HepG2 (cell line): ENCODE data around the gene PYDC2. TPM values are rescaled to one million over a fixed set of nuclear protein-coding genes. Genes with fewer than 3 reads are reported as not detected.

Source experiments
- ATAC-seq: fragments of 200-7000 bp; cut with Tn5 transposase; 3 replicates; pipeline ENCODE4 v1.9.1; 2020; ENCODE audit warnings: mild to moderate bottlenecking, moderate library complexity
- BruUV-seq: library from RNA; stranded (reverse); fragments of 400-500 nt; replicated peaks from 2 replicates; lab custom pipeline; 2021; lab: Mats Ljungman, UMichigan
- CTCF ChIA-PET: fragments of 300-600 bp; formaldehyde crosslinking; extraction: SDS; loops from one replicate; lab custom pipeline; 2021; ENCODE audit warnings: low total read pairs, inconsistent platforms, low intra/inter-chr PET ratio; lab: Yijun Ruan, JAX
- POLR2A ChIA-PET: fragments of 350-600 bp; sonication (Branson Sonifier 250); formaldehyde crosslinking; loops from one replicate; lab custom pipeline; 2020; ENCODE audit warnings: antibody characterized with exemption, inconsistent platforms; lab: Yijun Ruan, JAX
- DNase-seq: peaks from one replicate; pipeline ENCODE4 v3.0.0-alpha.2; 2015; ENCODE audit warnings: low spot score
- FAIRE-seq: peaks from 3 replicates; lab custom pipeline; 2011; peaks lifted over from hg19 to GRCh38; lab: Jason Lieb, UNC
- H2AFZ ChIP-seq: one replicate; pipeline ENCODE4 v1.6.1; 2011; ENCODE audit warnings: low read length, inconsistent platforms
- H3K27ac ChIP-seq: fragments of 300-600 bp; 3 replicates; pipeline ENCODE4 v1.8.0; 2011; ENCODE audit warnings: mixed run types, mild to moderate bottlenecking, mixed read lengths, low read length, inconsistent platforms; ENCODE audit not compliant: insufficient read depth; ENCODE audit errors: extremely low read length
- H3K27me3 ChIP-seq, 2 experiments: fragments of 200-600 bp in 1 of 2; 2 replicates in 1 of 2; 3 replicates in 1 of 2; pipeline versions ENCODE4 v1.6.0 to v1.8.0; 2011; ENCODE audit warnings: low read length in 2 of 2, mild to moderate bottlenecking in 2 of 2, moderate library complexity in 2 of 2, inconsistent platforms in 1 of 2; ENCODE audit not compliant: insufficient read depth in 2 of 2, control insufficient read depth in 1 of 2
- H3K36me3 ChIP-seq, 2 experiments: fragments of 200-600 bp in 1 of 2; replicated peaks in 1 of 2; 2 replicates in 1 of 2; 3 replicates in 1 of 2; pipeline versions ENCODE4 v1.5.1 to v1.8.0; 2011; ENCODE audit warnings: low read length in 2 of 2, inconsistent platforms in 1 of 2; ENCODE audit not compliant: insufficient read depth in 2 of 2, control insufficient read depth in 1 of 2
- H3K4me1 ChIP-seq: 2 replicates; pipeline ENCODE4 v1.5.1; 2012; ENCODE audit warnings: low read length, inconsistent platforms; ENCODE audit not compliant: insufficient read depth
- H3K4me2 ChIP-seq: 2 replicates; pipeline ENCODE4 v1.6.0; 2011; ENCODE audit warnings: low read depth, low read length, inconsistent platforms
- H3K4me3 ChIP-seq, 3 experiments: fragments of 200-600 bp in 1 of 3; sonication (generic), shearing (Covaris generic) in 1 of 3; replicated peaks in 1 of 3; 2 replicates each; pipeline ENCODE4 v1.5.1; 2011 to 2016; ENCODE audit warnings: low read length in 3 of 3, inconsistent platforms in 2 of 3, low read depth in 2 of 3, mild to moderate bottlenecking in 2 of 3, control low read depth in 1 of 3, mixed read lengths in 1 of 3; ENCODE audit not compliant: insufficient read depth in 1 of 3
- H3K79me2 ChIP-seq: one replicate; pipeline ENCODE4 v1.6.1; 2011; ENCODE audit warnings: low read length, inconsistent platforms; ENCODE audit not compliant: insufficient read depth
- H3K9ac ChIP-seq: 2 replicates; pipeline ENCODE4 v1.6.0; 2011; ENCODE audit warnings: mild to moderate bottlenecking, low read depth, low read length, inconsistent platforms; ENCODE audit not compliant: insufficient read depth
- H3K9me3 ChIP-seq: 2 replicates; pipeline ENCODE4 v1.5.1; 2012; ENCODE audit warnings: mild to moderate bottlenecking, low read length
- H4K20me1 ChIP-seq: 2 replicates; pipeline ENCODE4 v1.6.0; 2011; ENCODE audit warnings: inconsistent platforms, mild to moderate bottlenecking, low read length, moderate library complexity; ENCODE audit not compliant: insufficient read depth
- AFF4 ChIP-seq: sonication (generic); formaldehyde crosslinking; IDR thresholded peaks from 2 replicates; pipeline ENCODE4 v1.4.0; 2020; ENCODE audit warnings: missing genetic modification reagents
- CREB1 ChIP-seq, 2 experiments: fragments of 450-650 bp in 1 of 2; IDR thresholded peaks; 2 replicates each; pipeline ENCODE4 v1.6.1; 2016 to 2017; ENCODE audit warnings: control low read depth in 1 of 2, mild to moderate bottlenecking in 1 of 2, missing compliant biosample characterization in 1 of 2, missing genetic modification characterization in 1 of 2
- IKZF5 ChIP-seq: IDR thresholded peaks from 2 replicates; pipeline ENCODE4 v1.6.1; 2018; ENCODE audit warnings: missing genetic modification reagents, mild to moderate bottlenecking, missing compliant biosample characterization
- MNT ChIP-seq: fragments of 450-650 bp; IDR thresholded peaks from 2 replicates; pipeline ENCODE4 v1.6.1; 2016
- MTF1 ChIP-seq: sonication (generic); formaldehyde crosslinking; IDR thresholded peaks from 2 replicates; pipeline ENCODE4 v1.5.0; 2020; ENCODE audit warnings: missing genetic modification reagents
- SMYD3 ChIP-seq: sonication (generic); formaldehyde crosslinking; IDR thresholded peaks from 2 replicates; pipeline ENCODE4 v1.8.1; 2023; ENCODE audit warnings: mild to moderate bottlenecking, missing genetic modification reagents
- ZNF318 ChIP-seq: sonication (generic); formaldehyde crosslinking; IDR thresholded peaks from 2 replicates; pipeline ENCODE4 v1.4.0; 2020; ENCODE audit warnings: mild to moderate bottlenecking, missing genetic modification reagents
- ZNF329 ChIP-seq: sonication (generic); formaldehyde crosslinking; IDR thresholded peaks from 2 replicates; pipeline ENCODE4 v1.9.0; 2021; ENCODE audit warnings: low read depth, mild to moderate bottlenecking, missing genetic modification reagents
- ZNF644 ChIP-seq: IDR thresholded peaks from 2 replicates; pipeline ENCODE4 v1.6.1; 2016; ENCODE audit warnings: low read depth
- ZNF781 ChIP-seq: sonication (generic); formaldehyde crosslinking; IDR thresholded peaks from 2 replicates; pipeline ENCODE4 v1.5.1; 2020; ENCODE audit warnings: borderline replicate concordance, mild to moderate bottlenecking, missing genetic modification reagents; ENCODE audit errors: not compliant biosample characterization
- in situ Hi-C: cut with HindIII; loops from 2 replicates; pipeline ENCODE4 v1.10.0; 2017; ENCODE audit warnings: low pct_unique_long_range_greater_than_20kb; ENCODE audit not compliant: extremely low pct_ligation_motif_present
- intact Hi-C: fragments of 100-400 bp; cut with micrococcal nuclease; formaldehyde crosslinking; loops from one replicate; pipeline ENCODE4 v1.10.0; 2022; ENCODE audit not compliant: unreplicated experiment
- polyA plus RNA-seq, 8 experiments: library from polyadenylated mRNA; depleted of rRNA in 3 of 8; stranded (reverse) in 7 of 8; unstranded in 1 of 8; fragments of >200 nt; fragmentation: Illumina TruSeq in 4 of 8; extraction: Trizol in 4 of 8; gene quantifications; 2 replicates each; pipeline versions ENCODE4 v1.2.1 to v1.2.3, GENCODE V29; 2011 to 2016; ENCODE audit warnings: low read depth in 4 of 8, missing spikeins in 1 of 8, mixed read lengths in 1 of 8; ENCODE audit not compliant: insufficient read depth in 1 of 8
- total RNA-seq, 5 experiments: library from RNA; depleted of rRNA; stranded (reverse); fragments of >200 nt; fragmentation: Illumina TruSeq; extraction: Trizol; gene quantifications; 2 replicates each; pipeline ENCODE4 v1.2.3, GENCODE V29; 2016; ENCODE audit warnings: low read depth in 1 of 5

Gene PYDC2
- total and polyA plus RNA-seq, 2 of the 13 experiments (the other 11 are each of a cell fraction or from before 2014, with no cell fraction given) = not detected

- POLR2A ChIA-PET = no interaction called here
- ATAC-seq = no peak
- in situ Hi-C loops (no loop called here), intact Hi-C loops (no loop called here)
- no peak for FAIRE-seq
- no peak overlapping the region for H3K4me3 ChIP-seq
- H3K4me2 ChIP-seq = no peak overlapping the region
- H3K9me3 ChIP-seq = no peaks in the 10 kb centered on the region; the same call in 1 of the 2 replicates
- no peak overlapping the region for H3K27ac ChIP-seq
- no peak overlapping the region for H3K9ac ChIP-seq
- no peaks in the 10 kb centered on the region for H3K79me2 ChIP-seq
- H2AFZ ChIP-seq = no peak overlapping the region
- no peaks in the 10 kb centered on the region for H3K27me3 ChIP-seq
- BruUV-seq = no TSS peak
- H3K4me1 ChIP-seq = no peaks in the 10 kb centered on the region
- no peak for DNase-seq
- CTCF ChIA-PET = no interaction called here
- H3K36me3 ChIP-seq = no peaks in the 10 kb centered on the region
- no peaks in the 10 kb centered on the region for H4K20me1 ChIP-seq
- TF ChIP-seq ZNF781 (CRISPR knock-in tag) (no peak), AFF4 (CRISPR knock-in tag) (no peak), ZNF318 (CRISPR knock-in tag) (no peak), IKZF5 (CRISPR knock-in tag) (no peak), ZNF329 (CRISPR knock-in tag) (no peak), MNT (no peak), CREB1 (IDR thresholded peaks at IDR 0.05) (no peak), CREB1 (CRISPR knock-in tag; IDR thresholded peaks at IDR 0.05) (no peak), SMYD3 (no peak), ZNF644 (CRISPR knock-in tag) (no peak), MTF1 (no peak)
Measured at GRCh38 chr3:191470080-191470479, 9.1 kb downstream of the PYDC2 start.
